ENCODE measurements around the gene CBFA2T3.

The CBFA2T3 gene

DNA sequence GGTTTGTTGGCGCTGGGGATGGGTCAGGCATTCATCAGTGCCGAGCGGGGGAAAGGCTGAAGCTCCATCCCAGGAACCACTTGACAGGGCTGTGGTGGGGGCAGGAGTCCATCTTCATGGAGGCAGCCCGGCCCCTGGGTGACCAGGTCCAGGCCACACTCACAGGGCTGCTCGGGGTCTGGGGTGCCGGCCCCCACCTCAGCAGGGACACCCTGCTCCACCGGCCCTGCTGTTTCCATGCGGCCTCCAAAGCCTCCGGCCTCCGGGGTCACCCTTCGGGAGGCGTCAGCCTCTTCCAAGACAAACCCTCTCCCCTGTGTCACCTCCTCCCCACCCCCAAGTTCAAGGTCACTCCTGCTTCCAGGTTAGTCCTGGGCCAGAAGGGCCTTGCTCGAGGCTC, 142.3 kb downstream of the CBFA2T3 start:
- Histone ChIP-seq H3K9me3 (ENCODE audit: insufficient read depth, low read length) (no peaks in the 10 kb centered on the region), H3K4me1 (ENCODE audit: low read length) (peaks cover 5% of the 10 kb centered on the region; the same call in 1 of the 2 replicates)
- TF ChIP-seq EZH2phosphoT487 (IDR thresholded peaks at IDR 0.05; ENCODE audit: low read depth), result no peak
- TF ChIP-seq, protein P1, sequence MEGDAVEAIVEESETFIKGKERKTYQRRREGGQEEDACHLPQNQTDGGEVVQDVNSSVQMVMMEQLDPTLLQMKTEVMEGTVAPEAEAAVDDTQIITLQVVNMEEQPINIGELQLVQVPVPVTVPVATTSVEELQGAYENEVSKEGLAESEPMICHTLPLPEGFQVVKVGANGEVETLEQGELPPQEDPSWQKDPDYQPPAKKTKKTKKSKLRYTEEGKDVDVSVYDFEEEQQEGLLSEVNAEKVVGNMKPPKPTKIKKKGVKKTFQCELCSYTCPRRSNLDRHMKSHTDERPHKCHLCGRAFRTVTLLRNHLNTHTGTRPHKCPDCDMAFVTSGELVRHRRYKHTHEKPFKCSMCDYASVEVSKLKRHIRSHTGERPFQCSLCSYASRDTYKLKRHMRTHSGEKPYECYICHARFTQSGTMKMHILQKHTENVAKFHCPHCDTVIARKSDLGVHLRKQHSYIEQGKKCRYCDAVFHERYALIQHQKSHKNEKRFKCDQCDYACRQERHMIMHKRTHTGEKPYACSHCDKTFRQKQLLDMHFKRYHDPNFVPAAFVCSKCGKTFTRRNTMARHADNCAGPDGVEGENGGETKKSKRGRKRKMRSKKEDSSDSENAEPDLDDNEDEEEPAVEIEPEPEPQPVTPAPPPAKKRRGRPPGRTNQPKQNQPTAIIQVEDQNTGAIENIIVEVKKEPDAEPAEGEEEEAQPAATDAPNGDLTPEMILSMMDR (IDR thresholded peaks at IDR 0.05; ENCODE audit: low read depth, low read length), result no peak

DNA sequence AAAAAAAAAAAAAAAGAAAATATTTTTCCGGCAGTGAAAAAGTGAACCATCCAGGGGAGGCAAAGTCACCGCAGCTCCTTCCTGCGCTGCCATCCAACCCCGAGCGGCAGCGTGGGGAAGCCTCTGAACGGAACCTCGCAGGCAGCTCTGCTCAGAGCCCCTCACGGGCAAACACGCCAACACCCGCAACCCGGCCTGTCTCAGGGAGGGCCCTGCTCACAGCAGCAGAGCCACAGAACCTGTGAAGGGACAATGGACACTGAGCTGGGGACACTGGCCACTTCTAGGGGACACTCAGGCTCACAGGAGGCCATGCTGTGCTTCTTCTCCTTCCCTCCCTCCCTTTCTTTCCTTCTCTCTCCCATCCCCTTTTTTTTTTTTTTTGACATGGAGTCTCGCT, 143.9 kb downstream of the CBFA2T3 start:
- Histone ChIP-seq H3K9ac (ENCODE audit: low read length) (no peak overlapping the region), H3K4me2 (ENCODE audit: low read length) (no peak overlapping the region), H4K20me1 (ENCODE audit: insufficient read depth, low read length) (no peaks in the 10 kb centered on the region; the same call in 1 of the 2 replicates), H3K27ac (ENCODE audit: low read length) (no peak overlapping the region), H3K27me3 (ENCODE audit: low read depth, low read length) (no peaks in the 10 kb centered on the region), H3K4me3 (ENCODE audit: low read length) (no peak overlapping the region), H3K79me2 (ENCODE audit: low read length) (no peaks in the 10 kb centered on the region), H3K9me3 (ENCODE audit: insufficient read depth, low read length) (no peaks in the 10 kb centered on the region), H2AFZ (ENCODE audit: low read depth, low read length) (no peak overlapping the region), H3K36me3 (replicated peaks; ENCODE audit: low read depth, low read length) (no peaks in the 10 kb centered on the region), H3K4me1 (ENCODE audit: low read length) (peaks cover 5% of the 10 kb centered on the region; the same call in 1 of the 2 replicates)
- TF ChIP-seq EZH2phosphoT487 (IDR thresholded peaks at IDR 0.05; ENCODE audit: low read depth), result no peak
- TF ChIP-seq, protein P1 (IDR thresholded peaks at IDR 0.05; ENCODE audit: low read depth, low read length), result no peak

More for the DNA sequence above, 142.3 kb downstream of the CBFA2T3 start:
- Histone ChIP-seq H3K9ac (ENCODE audit: low read length) (no peak overlapping the region), H3K27me3 (ENCODE audit: low read depth, low read length) (no peaks in the 10 kb centered on the region), H3K27ac (ENCODE audit: low read length) (no peak overlapping the region), H3K4me2 (ENCODE audit: low read length) (no peak overlapping the region), H4K20me1 (ENCODE audit: insufficient read depth, low read length) (no peaks in the 10 kb centered on the region; the same call in 1 of the 2 replicates), H2AFZ (ENCODE audit: low read depth, low read length) (no peak overlapping the region), H3K4me3 (ENCODE audit: low read length) (no peak overlapping the region), H3K79me2 (ENCODE audit: low read length) (no peaks in the 10 kb centered on the region), H3K36me3 (replicated peaks; ENCODE audit: low read depth, low read length) (no peaks in the 10 kb centered on the region)

DNA sequence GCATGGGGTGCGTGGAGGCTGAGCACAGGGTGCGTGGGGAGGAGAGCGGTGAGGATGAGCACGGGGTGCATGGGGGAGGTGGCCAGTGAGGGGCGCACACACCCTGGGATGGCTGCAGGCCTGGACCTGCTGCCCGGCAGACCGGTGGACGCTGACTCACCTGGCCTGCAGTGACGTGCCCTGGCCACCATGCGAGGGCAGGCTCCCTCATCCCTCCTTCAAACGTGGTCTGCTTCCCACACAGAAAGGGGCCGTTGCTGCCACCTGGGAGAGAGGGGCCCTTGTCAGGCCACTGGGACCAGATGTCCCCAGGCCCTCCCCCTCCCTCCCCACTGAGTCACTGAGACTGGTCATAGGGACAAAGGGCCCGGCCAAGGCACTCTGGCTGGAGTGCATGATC, 145.2 kb downstream of the CBFA2T3 start:
- H3K4me2 ChIP-seq (ENCODE audit: low read length), result no peak overlapping the region
- no peak overlapping the region for H3K9ac ChIP-seq (ENCODE audit: low read length)
- H3K79me2 ChIP-seq (ENCODE audit: low read length), result no peaks in the 10 kb centered on the region
- no peaks in the 10 kb centered on the region; the same call in 1 of the 2 replicates for H4K20me1 ChIP-seq (ENCODE audit: insufficient read depth, low read length)
- TF ChIP-seq EZH2phosphoT487 (IDR thresholded peaks at IDR 0.05; ENCODE audit: low read depth), result no peak
- TF ChIP-seq, protein P1 (IDR thresholded peaks at IDR 0.05; ENCODE audit: low read depth, low read length), result no peak
- H3K27ac ChIP-seq (ENCODE audit: low read length), result no peak overlapping the region
- no peak overlapping the region for H3K4me3 ChIP-seq (ENCODE audit: low read length)
- peaks cover 5% of the 10 kb centered on the region; the same call in 1 of the 2 replicates for H3K4me1 ChIP-seq (ENCODE audit: low read length)
- H2AFZ ChIP-seq (ENCODE audit: low read depth, low read length), result no peak overlapping the region
- no peaks in the 10 kb centered on the region for H3K27me3 ChIP-seq (ENCODE audit: low read depth, low read length)
- no peaks in the 10 kb centered on the region for H3K36me3 ChIP-seq (replicated peaks; ENCODE audit: low read depth, low read length)
- H3K9me3 ChIP-seq (ENCODE audit: insufficient read depth, low read length), result no peaks in the 10 kb centered on the region

DNA sequence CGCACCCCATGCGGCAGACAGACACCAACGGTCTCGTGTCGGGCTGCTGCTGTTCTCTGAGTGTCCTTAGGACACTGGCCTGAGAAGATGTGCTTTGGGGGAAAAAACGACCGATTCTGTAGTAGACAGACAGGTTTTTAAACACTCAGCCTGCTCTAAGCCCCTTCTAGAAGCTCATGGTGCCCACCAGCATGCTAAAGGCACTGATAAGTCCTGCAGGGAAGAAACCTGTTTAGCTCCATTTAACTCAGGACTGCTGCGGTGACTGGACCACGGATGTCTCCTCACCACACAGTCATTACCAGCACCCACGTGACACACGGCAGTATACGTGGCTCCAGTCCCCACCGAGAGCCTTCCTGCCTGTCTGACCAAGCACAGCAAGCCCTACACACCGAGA, 146.2 kb downstream of the CBFA2T3 start:
- Histone ChIP-seq H3K9ac (ENCODE audit: low read length) (no peak overlapping the region), H3K27me3 (ENCODE audit: low read depth, low read length) (no peaks in the 10 kb centered on the region), H3K27ac (ENCODE audit: low read length) (no peak overlapping the region), H3K4me1 (ENCODE audit: low read length) (peaks cover 5% of the 10 kb centered on the region; the same call in 1 of the 2 replicates), H3K4me3 (ENCODE audit: low read length) (no peak overlapping the region), H4K20me1 (ENCODE audit: insufficient read depth, low read length) (no peaks in the 10 kb centered on the region; the same call in 1 of the 2 replicates), H2AFZ (ENCODE audit: low read depth, low read length) (no peak overlapping the region), H3K9me3 (ENCODE audit: insufficient read depth, low read length) (no peaks in the 10 kb centered on the region), H3K4me2 (ENCODE audit: low read length) (no peak overlapping the region), H3K79me2 (ENCODE audit: low read length) (no peaks in the 10 kb centered on the region), H3K36me3 (replicated peaks; ENCODE audit: low read depth, low read length) (no peaks in the 10 kb centered on the region)
- no peak for TF ChIP-seq EZH2phosphoT487 (IDR thresholded peaks at IDR 0.05; ENCODE audit: low read depth)
- TF ChIP-seq, protein P1 (IDR thresholded peaks at IDR 0.05; ENCODE audit: low read depth, low read length), result no peak
